ENCODE measurements around the gene IGFBPL1. TPM values are rescaled to one million over a fixed set of nuclear protein-coding genes. Genes with fewer than 3 reads are reported as not detected.

IGFBPL1 gene
- total and polyA plus RNA-seq, 2 of the 13 experiments (the other 11 are each of a cell fraction or from before 2014, with no cell fraction given): 0.24 TPM; not detected in 1

DNA sequence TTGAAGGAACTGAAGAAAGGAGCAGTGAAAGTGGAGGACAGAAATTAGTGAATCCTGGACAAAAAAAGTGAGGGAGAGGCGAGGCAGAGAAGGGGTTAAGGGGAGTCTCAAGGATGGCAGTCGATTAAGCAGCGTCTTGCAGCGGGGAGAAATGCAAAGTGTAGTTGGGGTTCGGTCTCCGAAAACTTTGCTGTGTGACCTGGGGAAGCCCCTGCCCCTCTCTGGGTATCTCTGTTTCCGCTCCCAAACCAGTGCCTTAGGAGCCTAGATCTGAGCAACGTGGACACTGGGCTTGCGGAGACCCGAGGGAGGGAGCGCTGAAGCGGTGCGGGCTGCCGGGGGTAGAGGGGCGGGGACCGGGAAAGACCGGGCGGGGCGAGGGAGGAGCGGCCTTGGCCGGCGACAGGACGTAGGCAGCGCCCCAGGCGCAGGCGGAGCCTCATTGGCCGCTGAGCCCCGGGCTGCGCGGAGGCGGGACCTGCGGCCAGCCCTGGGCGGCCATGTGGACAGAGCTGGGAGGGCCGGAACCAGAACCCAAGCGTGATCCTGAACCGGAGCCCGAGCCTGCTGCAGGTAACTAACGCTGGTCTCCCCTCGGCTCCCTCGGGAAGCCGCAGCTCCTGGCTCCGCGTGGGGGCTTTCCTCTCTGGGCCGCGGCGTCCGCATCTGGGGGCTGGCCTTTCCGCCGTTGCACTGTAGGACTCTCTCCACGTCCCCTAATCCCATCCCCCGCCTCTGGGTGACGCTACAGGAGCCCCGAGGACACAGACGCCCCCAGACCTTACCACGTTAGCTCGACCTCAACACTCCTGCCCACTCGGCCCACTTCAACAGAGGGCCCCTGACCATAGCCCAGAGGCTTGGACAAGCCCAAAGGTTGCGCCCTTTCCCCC lies 31.8 kb downstream of the IGFBPL1 start, which contains the start of gene ALDH1B1 (continued):
- TF ChIP-seq, protein P1, sequence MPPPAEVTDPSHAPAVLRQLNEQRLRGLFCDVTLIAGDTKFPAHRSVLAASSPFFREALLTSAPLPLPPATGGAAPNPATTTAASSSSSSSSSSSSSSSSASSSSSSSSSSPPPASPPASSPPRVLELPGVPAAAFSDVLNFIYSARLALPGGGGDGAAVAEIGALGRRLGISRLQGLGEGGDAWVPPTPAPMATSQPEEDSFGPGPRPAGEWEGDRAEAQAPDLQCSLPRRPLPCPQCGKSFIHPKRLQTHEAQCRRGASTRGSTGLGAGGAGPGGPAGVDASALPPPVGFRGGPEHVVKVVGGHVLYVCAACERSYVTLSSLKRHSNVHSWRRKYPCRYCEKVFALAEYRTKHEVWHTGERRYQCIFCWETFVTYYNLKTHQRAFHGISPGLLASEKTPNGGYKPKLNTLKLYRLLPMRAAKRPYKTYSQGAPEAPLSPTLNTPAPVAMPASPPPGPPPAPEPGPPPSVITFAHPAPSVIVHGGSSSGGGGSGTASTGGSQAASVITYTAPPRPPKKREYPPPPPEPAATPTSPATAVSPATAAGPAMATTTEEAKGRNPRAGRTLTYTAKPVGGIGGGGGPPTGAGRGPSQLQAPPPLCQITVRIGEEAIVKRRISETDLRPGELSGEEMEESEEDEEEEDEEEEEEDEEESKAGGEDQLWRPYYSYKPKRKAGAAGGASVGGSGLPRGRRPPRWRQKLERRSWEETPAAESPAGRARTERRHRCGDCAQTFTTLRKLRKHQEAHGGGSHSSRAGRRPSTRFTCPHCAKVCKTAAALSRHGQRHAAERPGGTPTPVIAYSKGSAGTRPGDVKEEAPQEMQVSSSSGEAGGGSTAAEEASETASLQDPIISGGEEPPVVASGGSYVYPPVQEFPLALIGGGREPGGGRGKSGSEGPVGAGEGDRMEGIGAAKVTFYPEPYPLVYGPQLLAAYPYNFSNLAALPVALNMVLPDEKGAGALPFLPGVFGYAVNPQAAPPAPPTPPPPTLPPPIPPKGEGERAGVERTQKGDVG (CRISPR knock-in tag; IDR thresholded peaks at IDR 0.05; ENCODE audit: borderline replicate concordance): no peak
- peak; percentile 58; the same call in 1 of the 2 replicates for TF ChIP-seq THAP11 (CRISPR knock-in tag; IDR thresholded peaks at IDR 0.05)
- no peak for TF ChIP-seq ARID3A (IDR thresholded peaks at IDR 0.05; ENCODE audit: low read depth, low read length)
- TF ChIP-seq, protein P2, sequence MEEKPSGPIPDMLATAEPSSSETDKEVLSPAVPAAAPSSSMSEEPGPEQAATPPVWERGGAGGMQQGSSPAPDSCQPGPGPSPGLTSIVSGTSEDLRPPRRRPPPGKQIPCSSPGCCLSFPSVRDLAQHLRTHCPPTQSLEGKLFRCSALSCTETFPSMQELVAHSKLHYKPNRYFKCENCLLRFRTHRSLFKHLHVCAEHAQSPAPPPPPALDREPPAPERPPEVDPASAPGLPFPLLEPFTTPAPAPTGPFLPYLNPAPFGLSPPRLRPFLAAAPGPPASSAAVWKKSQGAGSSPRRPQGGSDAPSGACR (CRISPR knock-in tag; IDR thresholded peaks at IDR 0.05): peak; percentile 84; the same call in 1 of the 2 replicates
- TF ChIP-seq ZNF136 (CRISPR knock-in tag; IDR thresholded peaks at IDR 0.05; ENCODE audit: low read depth): 0 out of 2 replicates have a peak, but pooled peaks have one; percentile 65
- peak; percentile 96 for TF ChIP-seq RBFOX2 (IDR thresholded peaks at IDR 0.05; ENCODE audit: low read depth, low read length)
- no peak; the same call in 1 of the 2 replicates for TF ChIP-seq ZNF430 (CRISPR knock-in tag; IDR thresholded peaks at IDR 0.05)
- TF ChIP-seq LBX2 (CRISPR knock-in tag; IDR thresholded peaks at IDR 0.05; ENCODE audit: borderline replicate concordance): no peak
- TF ChIP-seq ZNF282 (IDR thresholded peaks at IDR 0.05; ENCODE audit: partially characterized antibody): no peak
- TF ChIP-seq, protein P3, sequence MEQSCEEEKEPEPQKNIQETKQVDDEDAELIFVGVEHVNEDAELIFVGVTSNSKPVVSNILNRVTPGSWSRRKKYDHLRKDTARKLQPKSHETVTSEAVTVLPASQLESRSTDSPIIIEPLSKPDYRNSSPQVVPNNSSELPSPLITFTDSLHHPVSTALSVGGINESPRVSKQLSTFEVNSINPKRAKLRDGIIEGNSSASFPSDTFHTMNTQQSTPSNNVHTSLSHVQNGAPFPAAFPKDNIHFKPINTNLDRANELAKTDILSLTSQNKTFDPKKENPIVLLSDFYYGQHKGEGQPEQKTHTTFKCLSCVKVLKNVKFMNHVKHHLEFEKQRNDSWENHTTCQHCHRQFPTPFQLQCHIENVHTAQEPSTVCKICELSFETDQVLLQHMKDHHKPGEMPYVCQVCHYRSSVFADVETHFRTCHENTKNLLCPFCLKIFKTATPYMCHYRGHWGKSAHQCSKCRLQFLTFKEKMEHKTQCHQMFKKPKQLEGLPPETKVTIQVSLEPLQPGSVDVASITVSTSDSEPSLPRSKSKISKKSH (CRISPR knock-in tag; IDR thresholded peaks at IDR 0.05; ENCODE audit: borderline replicate concordance): peak; percentile 80; the same call in 1 of the 2 replicates
- TF ChIP-seq ZNF12 (CRISPR knock-in tag; IDR thresholded peaks at IDR 0.05): no peak
- TF ChIP-seq SOX6 (IDR thresholded peaks at IDR 0.05): no peak
- TF ChIP-seq SOX6 (CRISPR knock-in tag; IDR thresholded peaks at IDR 0.05): peak; percentile 71

Data from HepG2 (cell line).